Calu3 (cell line): ENCODE results near the gene CD320. TPM values are rescaled to one million over a fixed set of nuclear protein-coding genes. Genes with fewer than 3 reads are reported as not detected.

ENCODE experiments used
- BruUV-seq: library from RNA; stranded (reverse); fragments of 400-500 nt; replicated peaks from 2 replicates; lab custom pipeline; 2021; lab: Mats Ljungman, UMichigan
- CTCF ChIA-PET: fragments of 300-600 bp; sonication (Branson Sonifier 250); formaldehyde crosslinking; loops from one replicate; lab custom pipeline; 2022; ENCODE audit warnings: antibody characterized with exemption; lab: Charles Lee
- DNase-seq: peaks from one replicate; pipeline ENCODE4 v3.0.0; 2022
- H3K27ac Mint-ChIP-seq: one replicate; pipeline ENCODE4 v1.8.0; 2022; ENCODE audit warnings: mixed read lengths; ENCODE audit not compliant: unreplicated experiment
- H3K27me3 Mint-ChIP-seq: one replicate; pipeline ENCODE4 v1.8.0; 2022; ENCODE audit warnings: mixed read lengths; ENCODE audit not compliant: unreplicated experiment
- H3K36me3 Mint-ChIP-seq: one replicate; pipeline ENCODE4 v1.8.0; 2022; ENCODE audit warnings: mild to moderate bottlenecking, moderate library complexity, mixed read lengths; ENCODE audit not compliant: insufficient read depth, unreplicated experiment
- H3K4me1 Mint-ChIP-seq: one replicate; pipeline ENCODE4 v1.8.0; 2022; ENCODE audit warnings: mild to moderate bottlenecking, low read depth, mixed read lengths; ENCODE audit not compliant: unreplicated experiment
- H3K4me3 Mint-ChIP-seq: one replicate; pipeline ENCODE4 v1.8.0; 2022; ENCODE audit warnings: mild to moderate bottlenecking, low read depth, moderate library complexity, mixed read lengths; ENCODE audit not compliant: unreplicated experiment
- H3K9me3 Mint-ChIP-seq: one replicate; pipeline ENCODE4 v1.8.0; 2022; ENCODE audit warnings: low read depth, mixed read lengths; ENCODE audit not compliant: unreplicated experiment
- intact Hi-C: fragments of 100-400 bp; cut with micrococcal nuclease; formaldehyde crosslinking; loops from one replicate; pipeline ENCODE4 v1.10.0; 2022; ENCODE audit not compliant: unreplicated experiment
- total RNA-seq: library from RNA; stranded (reverse); gene quantifications from 2 replicates; pipeline ENCODE4 v1.2.3, GENCODE V29; 2022
- TF ChIP-seq, protein P1 (sequence below): fragments of 200-600 bp; IDR thresholded peaks from one replicate; pipeline ENCODE4 v1.8.0; 2022; ENCODE audit warnings: antibody characterized with exemption; ENCODE audit not compliant: unreplicated experiment

The CD320 gene
- total RNA-seq, 1 experiment from 2014 or later, result 54.0 TPM

DNA sequence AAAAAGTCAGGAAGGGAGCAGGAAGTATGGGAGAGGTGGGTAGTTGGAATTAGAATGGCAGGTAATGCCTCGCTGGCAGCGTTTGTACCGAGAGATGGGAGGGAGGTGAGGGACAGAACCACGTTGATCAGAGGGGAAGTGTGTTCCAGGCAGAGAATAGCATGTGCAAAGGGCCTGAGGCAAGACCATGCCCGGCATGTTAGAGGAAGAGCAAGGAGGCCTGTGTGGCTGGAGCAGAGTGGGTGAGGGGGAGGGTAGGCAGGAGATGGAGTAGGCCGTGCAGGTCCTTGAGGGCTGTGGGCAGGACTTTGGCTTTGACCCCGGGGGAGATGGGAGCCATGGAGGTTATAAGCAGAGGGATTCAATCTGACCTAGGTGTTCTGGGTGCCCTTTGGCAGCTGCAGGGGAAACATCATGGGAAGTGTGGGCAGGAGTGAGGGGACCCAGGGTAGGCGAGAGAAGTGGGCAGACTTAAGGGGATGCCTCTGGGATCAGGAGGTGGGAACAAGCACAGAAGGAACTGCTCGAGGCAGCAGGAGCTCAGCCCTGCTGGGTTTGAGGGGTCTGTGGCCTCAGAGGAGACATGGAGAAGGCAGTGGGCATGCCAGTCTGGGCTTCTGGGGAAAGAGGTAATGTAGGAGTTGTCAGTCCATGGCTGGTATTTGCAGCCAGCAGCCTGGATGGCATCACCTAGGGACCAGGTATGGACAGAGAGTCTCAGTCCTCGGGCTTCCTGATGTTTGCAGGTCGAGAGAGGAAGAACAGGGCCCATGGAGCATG, 48.8 kb downstream of the CD320 start:
- BruUV-seq, result no TSS peak
- H3K27me3 Mint-ChIP-seq, result no peaks in the 10 kb centered on the region
- H3K4me1 Mint-ChIP-seq, result no peaks in the 10 kb centered on the region
- CTCF ChIA-PET, result no interaction called here
- no peak overlapping the region for H3K4me3 Mint-ChIP-seq
- no peak overlapping the region for H3K27ac Mint-ChIP-seq
- TF ChIP-seq, protein P1, sequence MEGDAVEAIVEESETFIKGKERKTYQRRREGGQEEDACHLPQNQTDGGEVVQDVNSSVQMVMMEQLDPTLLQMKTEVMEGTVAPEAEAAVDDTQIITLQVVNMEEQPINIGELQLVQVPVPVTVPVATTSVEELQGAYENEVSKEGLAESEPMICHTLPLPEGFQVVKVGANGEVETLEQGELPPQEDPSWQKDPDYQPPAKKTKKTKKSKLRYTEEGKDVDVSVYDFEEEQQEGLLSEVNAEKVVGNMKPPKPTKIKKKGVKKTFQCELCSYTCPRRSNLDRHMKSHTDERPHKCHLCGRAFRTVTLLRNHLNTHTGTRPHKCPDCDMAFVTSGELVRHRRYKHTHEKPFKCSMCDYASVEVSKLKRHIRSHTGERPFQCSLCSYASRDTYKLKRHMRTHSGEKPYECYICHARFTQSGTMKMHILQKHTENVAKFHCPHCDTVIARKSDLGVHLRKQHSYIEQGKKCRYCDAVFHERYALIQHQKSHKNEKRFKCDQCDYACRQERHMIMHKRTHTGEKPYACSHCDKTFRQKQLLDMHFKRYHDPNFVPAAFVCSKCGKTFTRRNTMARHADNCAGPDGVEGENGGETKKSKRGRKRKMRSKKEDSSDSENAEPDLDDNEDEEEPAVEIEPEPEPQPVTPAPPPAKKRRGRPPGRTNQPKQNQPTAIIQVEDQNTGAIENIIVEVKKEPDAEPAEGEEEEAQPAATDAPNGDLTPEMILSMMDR, result no peak
- no peaks in the 10 kb centered on the region for H3K9me3 Mint-ChIP-seq
- no peaks in the 10 kb centered on the region for H3K36me3 Mint-ChIP-seq
- intact Hi-C loops, result no loop called here
- no peak for DNase-seq

DNA sequence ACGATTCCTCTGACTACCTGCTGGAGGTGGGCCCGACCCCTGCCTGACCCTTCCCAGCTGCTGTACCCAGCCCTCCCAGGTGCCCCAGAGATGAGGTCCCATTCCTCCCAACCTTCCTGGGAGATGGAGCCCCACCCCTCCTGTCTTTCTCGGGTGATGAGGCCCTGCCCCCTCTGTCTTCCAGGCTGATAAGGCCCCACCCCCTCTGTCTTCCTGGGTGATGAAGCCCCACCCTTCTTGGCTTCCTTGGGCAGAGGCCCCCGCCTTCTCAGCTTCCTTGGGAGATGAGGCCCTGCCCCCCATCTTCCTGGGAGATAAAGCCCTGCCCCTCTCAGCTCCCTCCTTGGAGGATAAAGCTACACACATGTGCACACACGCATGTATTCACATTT, 51.1 kb downstream of the CD320 start:
- TF ChIP-seq, protein P1, result no peak
- H3K4me3 Mint-ChIP-seq, result no peak overlapping the region
- no peaks in the 10 kb centered on the region for H3K9me3 Mint-ChIP-seq
- BruUV-seq, result no TSS peak
- H3K4me1 Mint-ChIP-seq, result no peaks in the 10 kb centered on the region
- CTCF ChIA-PET, result no interaction called here
- H3K36me3 Mint-ChIP-seq, result no peaks in the 10 kb centered on the region
- intact Hi-C loops, result no loop called here
- no peak for DNase-seq
- no peak overlapping the region for H3K27ac Mint-ChIP-seq
- H3K27me3 Mint-ChIP-seq, result no peaks in the 10 kb centered on the region

DNA sequence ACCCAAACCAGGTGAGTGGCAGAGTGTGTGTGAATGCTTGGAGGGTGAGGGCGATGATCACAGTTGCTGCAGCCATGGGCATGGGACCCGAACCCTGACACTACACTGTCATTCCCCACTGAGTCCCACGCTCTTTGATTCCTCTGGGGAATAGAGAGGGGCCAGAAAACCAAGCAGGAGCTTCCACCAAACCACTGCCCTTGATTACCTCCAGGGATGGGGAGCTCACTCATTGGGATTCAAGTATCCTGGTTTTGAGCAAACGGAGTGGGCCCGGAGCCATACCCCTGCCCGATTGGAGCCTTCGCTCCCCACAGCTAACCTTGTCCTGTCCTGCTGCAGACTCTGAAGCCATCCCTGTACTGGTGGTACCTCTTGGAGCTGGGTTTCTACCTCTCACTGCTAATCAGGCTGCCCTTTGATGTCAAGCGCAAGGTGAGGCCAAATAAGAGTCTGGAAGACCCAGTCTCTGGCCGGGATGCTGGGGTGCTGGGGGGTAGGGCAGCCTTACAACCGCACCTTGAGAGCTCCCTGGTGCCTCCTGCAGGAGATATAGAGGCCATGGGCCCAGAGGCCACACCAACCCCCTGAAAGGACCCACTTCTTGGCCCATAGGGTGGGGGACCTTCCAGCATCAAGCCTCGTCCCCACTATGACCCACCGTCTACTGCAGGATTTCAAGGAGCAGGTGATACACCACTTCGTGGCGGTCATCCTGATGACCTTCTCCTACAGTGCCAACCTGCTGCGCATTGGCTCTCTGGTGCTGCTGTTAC, 51.7 kb downstream of the CD320 start:
- Mint-ChIP-seq H3K9me3 (no peaks in the 10 kb centered on the region), H3K4me1 (no peaks in the 10 kb centered on the region), H3K27ac (no peak overlapping the region), H3K27me3 (no peaks in the 10 kb centered on the region), H3K36me3 (no peaks in the 10 kb centered on the region), H3K4me3 (no peak overlapping the region)
- intact Hi-C loops, result no loop called here
- BruUV-seq, result no TSS peak
- TF ChIP-seq, protein P1, result no peak
- no peak for DNase-seq
- CTCF ChIA-PET, result interaction anchor here (0.5 to 0.8 kb wide), 2 partner anchors 90 to 98 kb away, joined by 3 read pairs; no protein-coding TSS in a partner anchor

DNA sequence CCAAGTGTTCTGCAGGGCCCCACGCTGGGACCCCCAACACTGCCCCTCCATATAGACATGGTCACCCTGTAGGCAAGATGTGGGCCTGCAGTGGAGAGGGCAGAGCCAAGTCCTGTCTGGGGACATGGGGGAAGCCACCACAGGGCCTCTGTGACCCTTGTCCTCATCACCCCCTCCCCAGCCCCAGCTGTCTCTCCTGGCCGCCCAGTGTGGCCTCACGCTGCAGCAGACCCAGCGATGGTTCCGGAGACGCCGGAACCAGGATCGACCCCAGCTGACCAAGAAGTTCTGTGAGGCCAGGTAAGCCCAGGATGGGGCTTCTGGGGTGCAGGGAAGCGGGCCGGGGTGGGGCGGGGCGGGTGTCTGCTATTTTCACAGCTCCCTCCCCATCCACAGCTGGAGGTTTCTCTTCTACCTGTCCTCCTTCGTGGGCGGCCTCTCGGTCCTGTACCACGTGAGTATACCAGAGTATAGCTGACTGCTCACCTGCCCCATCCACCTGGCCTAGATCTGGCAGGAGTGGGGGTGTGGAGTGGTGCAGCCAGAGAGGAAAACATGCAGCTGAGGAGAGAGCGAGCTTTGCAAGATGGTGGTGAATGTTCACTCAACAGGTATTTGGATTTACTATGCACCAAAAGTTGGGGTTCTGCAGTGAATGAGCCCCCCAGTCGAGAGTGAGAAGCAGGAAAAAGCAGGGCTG, 52.6 kb downstream of the CD320 start:
- H3K27me3 Mint-ChIP-seq, result no peaks in the 10 kb centered on the region
- H3K4me3 Mint-ChIP-seq, result no peak overlapping the region
- H3K9me3 Mint-ChIP-seq, result no peaks in the 10 kb centered on the region
- H3K27ac Mint-ChIP-seq, result no peak overlapping the region
- TF ChIP-seq, protein P1, result no peak
- BruUV-seq, result no TSS peak
- CTCF ChIA-PET, result no interaction called here
- H3K4me1 Mint-ChIP-seq, result no peaks in the 10 kb centered on the region
- intact Hi-C loops, result no loop called here
- H3K36me3 Mint-ChIP-seq, result peaks cover 4% of the 10 kb centered on the region
- no peak for DNase-seq
